Lung (tissue), 12 donors: Measurements from ENCODE around the gene ESR1. TPM values are rescaled to one million over a fixed set of nuclear protein-coding genes. Genes with fewer than 3 reads are reported as not detected.

Experiments used
- ATAC-seq: fragments of 200-7000 bp; cut with Tn5 transposase; one replicate; pipeline ENCODE4 v1.9.1; 2020; ENCODE audit warnings: moderate number of reproducible peaks; ENCODE audit not compliant: insufficient read depth, low FRiP score
- DNase-seq, 3 donors: peaks; one replicate each; pipeline ENCODE4 v3.0.0-alpha.2; 2013 to 2017
- H3K27ac ChIP-seq, 2 donors: one replicate each; pipeline ENCODE4 v1.5.1; 2013; ENCODE audit warnings: mild to moderate bottlenecking in 2 of 2, moderate library complexity in 2 of 2, control low read depth in 1 of 2, inconsistent platforms in 1 of 2, low read depth in 1 of 2, low read length in 1 of 2
- H3K27me3 ChIP-seq, 3 donors: one replicate each; pipeline ENCODE4 v1.5.1; 2013; ENCODE audit warnings: low read length in 2 of 3; ENCODE audit not compliant: control insufficient read depth in 3 of 3, insufficient read depth in 3 of 3
- H3K36me3 ChIP-seq, 4 donors: one replicate each; pipeline ENCODE4 v1.5.1; 2013; ENCODE audit warnings: low read length in 4 of 4, mild to moderate bottlenecking in 1 of 4, moderate library complexity in 1 of 4; ENCODE audit not compliant: control insufficient read depth in 4 of 4, insufficient read depth in 4 of 4
- H3K4me1 ChIP-seq, 5 donors: one replicate each; pipeline ENCODE4 v1.5.1; 2013; ENCODE audit warnings: low read length in 5 of 5, mild to moderate bottlenecking in 2 of 5, moderate library complexity in 1 of 5; ENCODE audit not compliant: control insufficient read depth in 5 of 5, insufficient read depth in 5 of 5
- H3K4me3 ChIP-seq: one replicate; pipeline ENCODE4 v1.5.1; 2013; ENCODE audit warnings: mild to moderate bottlenecking, control low read depth, moderate library complexity
- H3K9ac ChIP-seq, 2 donors: one replicate each; pipeline ENCODE4 v1.5.1; 2013; ENCODE audit warnings: low read length in 2 of 2, control low read depth in 1 of 2; ENCODE audit not compliant: insufficient read depth in 1 of 2
- H3K9me3 ChIP-seq, 4 donors: one replicate each; pipeline ENCODE4 v1.5.1; 2013; ENCODE audit warnings: low read length in 3 of 4, mild to moderate bottlenecking in 1 of 4, moderate library complexity in 1 of 4; ENCODE audit not compliant: control insufficient read depth in 4 of 4, insufficient read depth in 3 of 4
- WGBS, 2 donors: extraction: QIAGEN DNeasy Blood & Tissue Kit; methylation state at CpG; one replicate each; pipeline ENCODE4 v1.1.7; 2013; 5-methylcytosine and 5-hydroxymethylcytosine counted together
- polyA plus RNA-seq, 2 donors: library from polyadenylated mRNA; stranded (reverse); fragments of 200-250 nt; gene quantifications; one replicate each; pipeline ENCODE4 v1.2.1, GENCODE V29; 2013
- total RNA-seq, 2 donors: library from RNA; depleted of rRNA in 1 of 2; stranded (reverse); fragments of >200 nt in 1 of 2; gene quantifications; one replicate each; pipeline ENCODE4 v1.2.1, GENCODE V29; 2014 to 2021
- TF ChIP-seq, protein P1 (sequence below): IDR thresholded peaks from 2 replicates; pipeline ENCODE4 v1.5.1; 2012; ENCODE audit warnings: mild to moderate bottlenecking; ENCODE audit errors: control extremely low read depth, extremely low read depth
- donor health status: control.
- donor health status: control.
- donor health status: Bipolar disorder and iron deficiency.
- donor health status: healthy.
- donor health status: DM: yes; HTN: yes; CAD: no.

Gene ESR1
- total and polyA plus RNA-seq, 4 donors: 0.14 to 3.7 (median 0.78) TPM

DNA sequence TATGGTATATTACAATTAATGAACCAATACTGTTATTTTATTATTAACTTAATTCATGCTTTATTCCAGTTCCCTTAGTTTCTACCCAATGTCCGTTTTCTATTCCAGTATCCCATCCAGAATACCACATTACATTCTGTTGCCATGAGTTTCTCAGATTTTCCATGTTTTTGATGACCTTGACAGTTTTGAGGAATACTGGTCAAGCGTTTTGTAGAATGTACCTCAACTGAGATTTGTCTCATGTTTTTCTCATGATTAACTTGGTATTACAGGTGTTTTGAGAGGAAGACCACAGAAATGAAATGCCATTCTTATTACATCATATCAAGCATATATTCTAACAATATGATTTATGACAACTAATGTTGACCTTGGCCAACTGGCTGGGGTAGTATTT lies 23.8 kb upstream of the ESR1 start:
- Histone ChIP-seq H3K36me3 (no peaks in the 10 kb centered on the region), H3K4me3 (no peak overlapping the region), H3K9ac (no peak overlapping the region), H3K27me3 (no peaks in the 10 kb centered on the region), H3K4me1 (no peaks in the 10 kb centered on the region), H3K9me3 (peaks cover 0 to 2% (median under 1%) of the 10 kb centered on the region in 4 donors), H3K27ac (no peak overlapping the region)
- 81 to 86% methylated on average over 2 of the region's 2 CpGs for WGBS, 2 donors
- DNase-seq: no peak
- TF ChIP-seq, protein P1, sequence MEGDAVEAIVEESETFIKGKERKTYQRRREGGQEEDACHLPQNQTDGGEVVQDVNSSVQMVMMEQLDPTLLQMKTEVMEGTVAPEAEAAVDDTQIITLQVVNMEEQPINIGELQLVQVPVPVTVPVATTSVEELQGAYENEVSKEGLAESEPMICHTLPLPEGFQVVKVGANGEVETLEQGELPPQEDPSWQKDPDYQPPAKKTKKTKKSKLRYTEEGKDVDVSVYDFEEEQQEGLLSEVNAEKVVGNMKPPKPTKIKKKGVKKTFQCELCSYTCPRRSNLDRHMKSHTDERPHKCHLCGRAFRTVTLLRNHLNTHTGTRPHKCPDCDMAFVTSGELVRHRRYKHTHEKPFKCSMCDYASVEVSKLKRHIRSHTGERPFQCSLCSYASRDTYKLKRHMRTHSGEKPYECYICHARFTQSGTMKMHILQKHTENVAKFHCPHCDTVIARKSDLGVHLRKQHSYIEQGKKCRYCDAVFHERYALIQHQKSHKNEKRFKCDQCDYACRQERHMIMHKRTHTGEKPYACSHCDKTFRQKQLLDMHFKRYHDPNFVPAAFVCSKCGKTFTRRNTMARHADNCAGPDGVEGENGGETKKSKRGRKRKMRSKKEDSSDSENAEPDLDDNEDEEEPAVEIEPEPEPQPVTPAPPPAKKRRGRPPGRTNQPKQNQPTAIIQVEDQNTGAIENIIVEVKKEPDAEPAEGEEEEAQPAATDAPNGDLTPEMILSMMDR: no peak
- no peak for ATAC-seq

DNA sequence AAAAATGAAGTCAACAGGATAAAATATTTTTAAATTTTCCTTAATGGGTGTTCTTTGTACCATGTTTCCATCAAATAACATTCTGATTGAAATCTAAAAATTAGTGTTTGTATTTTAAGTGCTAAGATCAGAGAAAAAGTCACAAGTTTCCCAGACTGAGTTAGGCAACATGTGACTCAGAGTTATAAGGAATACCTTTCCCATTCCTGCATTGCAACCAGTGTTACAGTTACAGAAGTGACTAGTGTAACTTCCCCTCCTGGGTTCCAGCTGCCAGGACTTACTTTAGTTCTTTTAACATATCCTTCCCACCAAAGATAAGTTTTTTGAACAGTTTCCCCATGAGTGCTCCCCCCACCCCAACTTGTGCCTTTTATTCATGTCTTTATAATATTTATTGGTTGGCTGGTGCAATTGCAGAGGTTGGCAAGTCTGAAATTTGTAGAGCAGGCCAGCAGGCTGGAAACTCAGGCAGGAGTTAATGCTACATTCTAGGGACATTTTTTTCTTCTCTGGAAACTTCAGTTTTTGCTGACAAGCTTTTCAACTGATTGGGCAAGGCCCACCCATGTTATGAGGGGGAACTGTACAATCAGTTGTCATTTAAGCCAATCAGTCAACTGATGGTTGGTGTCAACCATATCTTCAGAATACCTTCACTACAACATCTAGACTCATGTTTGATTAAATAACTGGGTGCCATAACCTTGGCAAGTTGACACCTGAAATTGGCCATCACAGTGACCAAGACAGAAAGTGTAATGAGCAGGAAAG lies 22.9 kb upstream of the ESR1 start:
- DNase-seq (no peak), ATAC-seq (no peak)
- no peaks in the 10 kb centered on the region for H3K36me3 ChIP-seq
- H3K27me3 ChIP-seq: no peaks in the 10 kb centered on the region
- H3K9ac ChIP-seq: no peak overlapping the region
- no peaks in the 10 kb centered on the region for H3K4me1 ChIP-seq
- peaks cover 0 to 2% (median under 1%) of the 10 kb centered on the region in 4 donors for H3K9me3 ChIP-seq
- no peak overlapping the region for H3K27ac ChIP-seq
- TF ChIP-seq, protein P1: no peak
- H3K4me3 ChIP-seq: no peak overlapping the region

DNA sequence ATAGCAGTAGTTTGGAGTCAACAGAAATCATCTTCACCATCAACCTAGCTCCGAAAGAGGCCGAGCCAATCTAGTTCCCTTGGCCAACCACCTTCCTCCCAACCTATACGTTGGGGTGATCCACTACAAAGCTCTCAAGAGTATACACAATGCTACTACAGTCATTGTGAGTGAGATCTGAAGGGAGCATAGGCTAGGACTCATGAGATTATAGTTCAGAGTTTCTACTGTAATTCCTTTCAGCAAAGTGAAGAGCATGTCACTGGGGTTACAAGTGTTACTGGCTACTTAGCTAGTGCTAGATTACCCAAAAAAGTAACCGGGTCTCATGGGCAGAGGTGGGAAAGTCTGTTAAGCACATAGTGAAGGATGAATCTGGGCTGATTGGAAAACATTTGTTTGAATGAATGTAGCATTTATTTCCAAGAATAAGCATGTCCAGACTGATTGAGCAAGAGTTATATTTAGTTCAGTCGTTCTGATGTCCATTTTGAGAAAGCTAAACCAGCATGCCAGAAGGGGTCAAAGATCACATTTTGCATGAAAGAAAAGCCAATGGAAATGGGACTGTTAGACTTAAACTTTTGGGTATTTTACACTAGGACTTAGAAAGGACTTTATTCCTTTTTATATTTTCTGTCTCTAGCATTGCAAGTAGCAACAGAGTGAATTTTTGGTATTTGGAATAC lies 10.5 kb upstream of the ESR1 start:
- TF ChIP-seq, protein P1: no peak
- peak in 1 of 3 donors; percentile 14 for DNase-seq
- ATAC-seq: no peak
- Histone ChIP-seq H3K27me3 (peaks cover 0 to 2% (median 0%) of the 10 kb centered on the region in 3 donors), H3K4me1 (no peaks in the 10 kb centered on the region), H3K4me3 (no peak overlapping the region), H3K36me3 (no peaks in the 10 kb centered on the region), H3K9me3 (no peaks in the 10 kb centered on the region), H3K9ac (no peak overlapping the region), H3K27ac (no peak overlapping the region)
- WGBS, 2 donors: 76 to 86% methylated on average over 5 of the region's 5 CpGs
